HEK293 (cell line): Measurements from ENCODE around the gene UBE4A.
"Not testable (repeated sequence)": the region's sequence is repeated elsewhere in the genome, so short reads cannot be mapped to it uniquely, and the experiment has no call there.

Source experiments
- CTCF ChIA-PET: fragments of 350-600 bp; formaldehyde crosslinking; extraction: SDS; loops from one replicate; lab custom pipeline; 2021; ENCODE audit warnings: antibody characterized with exemption; lab: Yijun Ruan, JAX
- POLR2A ChIA-PET: fragments of 300-600 bp; formaldehyde crosslinking; extraction: SDS; loops from one replicate; lab custom pipeline; 2020; ENCODE audit warnings: antibody characterized with exemption, inconsistent platforms; lab: Yijun Ruan, JAX
- H3K27ac ChIP-seq: fragments of 200-500 bp; sonication (Bioruptor generic); 2 replicates; pipeline ENCODE4 v1.5.1; 2014; ENCODE audit warnings: low read depth, low read length, control low read depth, inconsistent platforms; ENCODE audit errors: extremely low read depth
- H3K36me3 ChIP-seq, 2 experiments: fragments of 200-500 bp in 1 of 2; sonication (Bioruptor generic) in 1 of 2; 1 replicate in 1 of 2; 2 replicates in 1 of 2; pipeline ENCODE4 v1.5.1; 2014 to 2017; ENCODE audit warnings: inconsistent platforms in 2 of 2, low read length in 2 of 2; ENCODE audit not compliant: control insufficient read depth in 2 of 2, insufficient read depth in 1 of 2
- H3K4me1 ChIP-seq: fragments of 200-500 bp; sonication (Bioruptor generic); 2 replicates; pipeline ENCODE4 v1.5.1; 2014; ENCODE audit warnings: mild to moderate bottlenecking, low read length, inconsistent platforms; ENCODE audit not compliant: control insufficient read depth, insufficient read depth
- H3K4me3 ChIP-seq: 2 replicates; pipeline ENCODE4 v1.5.1; 2011; ENCODE audit warnings: low read depth, mild to moderate bottlenecking, control low read depth, low read length, moderate library complexity
- H3K9me3 ChIP-seq: fragments of 200-500 bp; sonication (Bioruptor generic); 2 replicates; pipeline ENCODE4 v1.5.1; 2014; ENCODE audit warnings: low read depth, low read length, inconsistent platforms; ENCODE audit not compliant: control insufficient read depth, insufficient read depth
- BCL6B ChIP-seq: fragments of 450-650 bp; formaldehyde crosslinking; IDR thresholded peaks from 2 replicates; pipeline ENCODE4 v1.5.1; 2017; ENCODE audit warnings: missing biosample characterization, missing genetic modification characterization
- GLIS2 ChIP-seq: fragments of 450-650 bp; formaldehyde crosslinking; IDR thresholded peaks from 2 replicates; pipeline ENCODE4 v1.5.1; 2016; ENCODE audit warnings: missing biosample characterization, missing genetic modification characterization
- PRDM10 ChIP-seq: fragments of 450-650 bp; formaldehyde crosslinking; IDR thresholded peaks from 2 replicates; pipeline ENCODE4 v1.5.1; 2016; ENCODE audit warnings: missing biosample characterization, missing genetic modification characterization
- PRDM4 ChIP-seq: fragments of 450-650 bp; formaldehyde crosslinking; IDR thresholded peaks from 2 replicates; pipeline ENCODE4 v1.5.1; 2017; ENCODE audit warnings: missing biosample characterization, missing genetic modification characterization
- REPIN1 ChIP-seq: fragments of 450-650 bp; formaldehyde crosslinking; IDR thresholded peaks from 2 replicates; pipeline ENCODE4 v1.5.1; 2017; ENCODE audit warnings: missing biosample characterization, missing genetic modification characterization, low read depth
- TCF7L2 ChIP-seq: IDR thresholded peaks from 2 replicates; pipeline ENCODE4 v1.6.1; 2011; ENCODE audit warnings: low read depth, mild to moderate bottlenecking, inconsistent platforms, low read length, moderate library complexity, borderline replicate concordance
- ZBTB8A ChIP-seq: fragments of 450-650 bp; formaldehyde crosslinking; IDR thresholded peaks from 2 replicates; pipeline ENCODE4 v1.5.1; 2016; ENCODE audit warnings: missing biosample characterization, missing genetic modification characterization
- ZEB2 ChIP-seq: fragments of 450-650 bp; formaldehyde crosslinking; IDR thresholded peaks from 2 replicates; pipeline ENCODE4 v1.5.1; 2016; ENCODE audit warnings: missing biosample characterization, missing genetic modification characterization
- ZNF2 ChIP-seq: fragments of 450-650 bp; formaldehyde crosslinking; IDR thresholded peaks from 2 replicates; pipeline ENCODE4 v1.5.1; 2016; ENCODE audit warnings: missing biosample characterization, missing genetic modification characterization
- ZNF202 ChIP-seq: fragments of 450-650 bp; formaldehyde crosslinking; IDR thresholded peaks from 2 replicates; pipeline ENCODE4 v1.5.1; 2016; ENCODE audit warnings: missing biosample characterization, missing genetic modification characterization, borderline replicate concordance
- ZNF600 ChIP-seq: fragments of 450-650 bp; formaldehyde crosslinking; IDR thresholded peaks from 2 replicates; pipeline ENCODE4 v1.5.1; 2016; ENCODE audit warnings: missing biosample characterization, missing genetic modification characterization
- ZSCAN16 ChIP-seq: fragments of 450-650 bp; formaldehyde crosslinking; IDR thresholded peaks from 2 replicates; pipeline ENCODE4 v1.5.1; 2016; ENCODE audit warnings: missing biosample characterization, missing genetic modification characterization
- TF ChIP-seq, protein P1 (sequence below): fragments of 450-650 bp; formaldehyde crosslinking; conservative IDR thresholded peaks from 2 replicates; pipeline ENCODE4 v1.5.1; 2016; ENCODE audit warnings: low read depth, missing biosample characterization, missing genetic modification characterization

UBE4A gene

GRCh38 chr11:118401151-118401879 lies 41.9 kb downstream of the UBE4A start, which contains the start of gene ATP5MG (continued):
- TF ChIP-seq PRDM10 = peak; percentile 99
- peak; percentile 98 for TF ChIP-seq ZNF600
- no peak for TF ChIP-seq ZNF202 (tag by site-specific recombination)
- peak; percentile 9; the same call in 1 of the 2 replicates for TF ChIP-seq PRDM4 (tag by site-specific recombination)
- TF ChIP-seq ZBTB8A (tag by site-specific recombination) = peak; percentile 62
- 0 out of 2 replicates have a peak, but pooled peaks have one; percentile 41 for TF ChIP-seq ZNF2 (tag by site-specific recombination)
- 0 out of 2 replicates have a peak, but pooled peaks have one; percentile 21 for TF ChIP-seq TCF7L2
- TF ChIP-seq, protein P1, sequence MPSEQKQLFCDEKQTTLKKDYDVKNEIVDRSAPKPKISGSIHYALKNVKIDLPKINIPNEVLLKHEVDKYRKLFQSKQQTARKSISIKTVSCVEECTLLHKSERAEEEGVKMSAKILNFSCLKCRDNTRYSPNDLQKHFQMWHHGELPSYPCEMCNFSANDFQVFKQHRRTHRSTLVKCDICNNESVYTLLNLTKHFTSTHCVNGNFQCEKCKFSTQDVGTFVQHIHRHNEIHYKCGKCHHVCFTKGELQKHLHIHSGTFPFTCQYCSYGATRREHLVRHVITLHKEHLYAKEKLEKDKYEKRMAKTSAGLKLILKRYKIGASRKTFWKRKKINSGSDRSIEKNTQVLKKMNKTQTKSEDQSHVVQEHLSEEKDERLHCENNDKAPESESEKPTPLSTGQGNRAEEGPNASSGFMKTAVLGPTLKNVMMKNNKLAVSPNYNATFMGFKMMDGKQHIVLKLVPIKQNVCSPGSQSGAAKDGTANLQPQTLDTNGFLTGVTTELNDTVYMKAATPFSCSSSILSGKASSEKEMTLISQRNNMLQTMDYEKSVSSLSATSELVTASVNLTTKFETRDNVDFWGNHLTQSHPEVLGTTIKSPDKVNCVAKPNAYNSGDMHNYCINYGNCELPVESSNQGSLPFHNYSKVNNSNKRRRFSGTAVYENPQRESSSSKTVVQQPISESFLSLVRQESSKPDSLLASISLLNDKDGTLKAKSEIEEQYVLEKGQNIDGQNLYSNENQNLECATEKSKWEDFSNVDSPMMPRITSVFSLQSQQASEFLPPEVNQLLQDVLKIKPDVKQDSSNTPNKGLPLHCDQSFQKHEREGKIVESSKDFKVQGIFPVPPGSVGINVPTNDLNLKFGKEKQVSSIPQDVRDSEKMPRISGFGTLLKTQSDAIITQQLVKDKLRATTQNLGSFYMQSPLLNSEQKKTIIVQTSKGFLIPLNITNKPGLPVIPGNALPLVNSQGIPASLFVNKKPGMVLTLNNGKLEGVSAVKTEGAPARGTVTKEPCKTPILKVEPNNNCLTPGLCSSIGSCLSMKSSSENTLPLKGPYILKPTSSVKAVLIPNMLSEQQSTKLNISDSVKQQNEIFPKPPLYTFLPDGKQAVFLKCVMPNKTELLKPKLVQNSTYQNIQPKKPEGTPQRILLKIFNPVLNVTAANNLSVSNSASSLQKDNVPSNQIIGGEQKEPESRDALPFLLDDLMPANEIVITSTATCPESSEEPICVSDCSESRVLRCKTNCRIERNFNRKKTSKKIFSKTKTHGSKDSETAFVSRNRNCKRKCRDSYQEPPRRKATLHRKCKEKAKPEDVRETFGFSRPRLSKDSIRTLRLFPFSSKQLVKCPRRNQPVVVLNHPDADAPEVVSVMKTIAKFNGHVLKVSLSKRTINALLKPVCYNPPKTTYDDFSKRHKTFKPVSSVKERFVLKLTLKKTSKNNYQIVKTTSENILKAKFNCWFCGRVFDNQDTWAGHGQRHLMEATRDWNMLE (tag by site-specific recombination) = 0 out of 2 replicates have a peak, but pooled peaks have one; percentile 21
- TF ChIP-seq ZEB2 (tag by site-specific recombination) = 0 out of 2 replicates have a peak, but pooled peaks have one; percentile 28
- TF ChIP-seq ZSCAN16 (tag by site-specific recombination) = no peak
- TF ChIP-seq REPIN1 (tag by site-specific recombination) = no peak

DNA sequence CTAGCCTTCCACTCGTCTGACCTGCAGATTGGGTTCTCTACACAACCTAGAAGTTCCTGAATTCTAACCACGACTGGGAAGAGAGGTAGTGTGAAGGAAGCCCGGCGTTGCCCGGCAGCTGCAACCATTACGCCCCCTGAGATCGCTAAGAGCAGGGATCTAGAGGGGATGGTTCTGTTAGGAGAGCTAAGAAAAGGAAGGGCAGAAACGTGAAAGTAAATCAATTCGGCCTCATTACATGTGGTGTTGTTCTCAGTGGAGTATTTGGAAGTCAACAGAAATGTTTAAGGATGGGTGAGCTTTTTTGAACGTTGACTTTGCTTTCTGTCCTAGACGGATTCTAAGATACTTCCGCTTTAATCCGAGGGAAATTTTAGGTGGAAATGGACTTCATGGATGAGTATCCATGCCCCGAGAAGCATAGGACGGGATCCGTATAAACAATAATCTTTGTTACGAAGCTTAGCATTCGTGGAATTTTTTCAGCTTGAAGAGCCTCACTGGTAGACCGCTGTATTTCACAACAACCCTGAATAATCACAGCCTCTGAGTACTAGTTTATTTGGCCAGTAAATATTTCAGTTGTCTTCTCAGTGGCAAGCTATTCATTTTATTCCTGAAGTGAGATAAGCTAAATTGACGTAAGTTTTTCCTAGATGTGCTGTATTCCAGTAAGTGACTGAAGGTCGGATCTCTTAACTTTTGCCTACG lies 42.6 kb downstream of the UBE4A start:
- TF ChIP-seq GLIS2 (no peak), BCL6B (tag by site-specific recombination) (0 out of 2 replicates have a peak, but pooled peaks have one; percentile 32)
- H3K27ac ChIP-seq = peak overlapping the region; percentile 61
- H3K9me3 ChIP-seq = no peaks in the 10 kb centered on the region
- peaks cover 2% of the 10 kb centered on the region; the same call in 1 of the 2 replicates for H3K4me1 ChIP-seq
- CTCF ChIA-PET = interaction anchor here (0.5 to 1.6 kb wide), 6 partner anchors 15 to 108 kb away, joined by 3 to 4 read pairs (median 3); no protein-coding TSS in a partner anchor
- H3K4me3 ChIP-seq = peak overlapping the region; percentile 92
- POLR2A ChIA-PET = interaction anchor here (1.0 to 1.8 kb wide), 3 partner anchors 9 to 34 kb away, joined by 3 to 13 read pairs (median 4); partner anchors contain the start of gene KMT2A
- H3K36me3 ChIP-seq = peaks cover 4 to 39% of the 10 kb centered on the region in 2 experiments

GRCh38 chr11:118402594-118402993 lies 43.2 kb downstream of the UBE4A start:
- not testable (repeated sequence) for H3K4me1 ChIP-seq, H3K27ac ChIP-seq, H3K9me3 ChIP-seq
- peak overlapping the region; percentile 92 for H3K4me3 ChIP-seq
- ChIA-PET POLR2A (interaction anchor here (1.0 to 1.8 kb wide), 3 partner anchors 9 to 33 kb away, joined by 3 to 13 read pairs (median 4); partner anchors contain the start of gene KMT2A), CTCF (interaction anchor here (0.8 to 1.6 kb wide), 5 partner anchors 15 to 86 kb away, joined by 3 to 4 read pairs (median 3); no protein-coding TSS in a partner anchor)
- peaks cover 7 to 39% of the 10 kb centered on the region in 2 experiments for H3K36me3 ChIP-seq
